GM12878 (cell line): ENCODE results near the gene SPAG17. TPM values are rescaled to one million over a fixed set of nuclear protein-coding genes. Genes with fewer than 3 reads are reported as not detected.

Source experiments
- ATAC-seq: fragments of 200-7000 bp; cut with Tn5 transposase; 3 replicates; pipeline ENCODE4 v1.9.1; 2020; ENCODE audit warnings: mild to moderate bottlenecking, moderate library complexity
- BruUV-seq: library from RNA; stranded (reverse); fragments of 400-500 nt; replicated peaks from 2 replicates; lab custom pipeline; 2021; lab: Mats Ljungman, UMichigan
- CTCF ChIA-PET: fragments of 300-600 bp; sonication (Branson Sonifier 250); formaldehyde crosslinking; extraction: SDS; loops from one replicate; lab custom pipeline; 2021; ENCODE audit warnings: inconsistent platforms; lab: Yijun Ruan, JAX
- POLR2A ChIA-PET: fragments of 350-600 bp; formaldehyde crosslinking; extraction: SDS; loops from one replicate; lab custom pipeline; 2021; ENCODE audit warnings: inconsistent platforms; lab: Charles Lee
- RAD21 ChIA-PET: fragments of 300-600 bp; sonication (Branson Sonifier 250); formaldehyde crosslinking; loops from one replicate; lab custom pipeline; 2023; ENCODE audit warnings: antibody characterized with exemption; ENCODE audit not compliant: unreplicated experiment; lab: Charles Lee
- SMC1A ChIA-PET: fragments of 300-600 bp; sonication (Branson Sonifier 250); formaldehyde crosslinking; loops from one replicate; lab custom pipeline; 2023; ENCODE audit not compliant: unreplicated experiment, uncharacterized antibody; lab: Charles Lee
- DNase-seq: peaks from one replicate; pipeline ENCODE4 v3.0.0-alpha.2; 2011; ENCODE audit warnings: low read depth, low spot score
- FAIRE-seq: peaks from 3 replicates; lab custom pipeline; 2011; peaks lifted over from hg19 to GRCh38; lab: Jason Lieb, UNC
- H2AFZ ChIP-seq: 2 replicates; pipeline ENCODE4 v1.6.0; 2011; ENCODE audit warnings: low read depth, low read length, control low read depth; ENCODE audit not compliant: control insufficient read depth
- H3K27ac ChIP-seq: 2 replicates; pipeline ENCODE4 v1.5.1; 2011; ENCODE audit warnings: control low read depth; ENCODE audit not compliant: control insufficient read depth, insufficient read depth
- H3K27me3 ChIP-seq, 2 experiments: replicated peaks in 1 of 2; 2 replicates each; pipeline versions ENCODE4 v1.6.0 to v1.6.1; 2011; ENCODE audit warnings: low read length in 1 of 2; ENCODE audit not compliant: control insufficient read depth in 2 of 2, insufficient read depth in 2 of 2
- H3K36me3 ChIP-seq, 2 experiments: 2 replicates each; pipeline ENCODE4 v1.5.1; 2011; ENCODE audit warnings: low read length in 1 of 2; ENCODE audit not compliant: control insufficient read depth in 2 of 2, insufficient read depth in 2 of 2
- H3K4me1 ChIP-seq: 2 replicates; pipeline ENCODE4 v1.6.1; 2011; ENCODE audit warnings: mild to moderate bottlenecking, low read length, moderate library complexity, mixed read lengths; ENCODE audit not compliant: control insufficient read depth, insufficient read depth
- H3K4me2 ChIP-seq: 2 replicates; pipeline ENCODE4 v1.6.0; 2011; ENCODE audit warnings: control low read depth; ENCODE audit not compliant: control insufficient read depth, insufficient read depth
- H3K4me3 ChIP-seq: fragments of 200-600 bp; sonication (generic); 2 replicates; pipeline ENCODE4 v1.5.1; 2016
- H3K79me2 ChIP-seq: 2 replicates; pipeline ENCODE4 v1.6.0; 2011; ENCODE audit warnings: low read length; ENCODE audit not compliant: control insufficient read depth, insufficient read depth
- H3K9ac ChIP-seq: 2 replicates; pipeline ENCODE4 v1.8.0; 2011; ENCODE audit warnings: low read length, control low read depth, mixed read lengths; ENCODE audit not compliant: control insufficient read depth, insufficient read depth
- H3K9me3 ChIP-seq: replicated peaks from 3 replicates; pipeline ENCODE4 v1.5.1; 2011; ENCODE audit warnings: mild to moderate bottlenecking, low read length; ENCODE audit not compliant: control insufficient read depth, insufficient read depth
- H4K20me1 ChIP-seq: 2 replicates; pipeline ENCODE4 v1.6.0; 2011; ENCODE audit not compliant: control insufficient read depth, insufficient read depth
- CBX5 ChIP-seq: sonication (generic); IDR thresholded peaks from 2 replicates; pipeline ENCODE4 v1.6.1; 2016; ENCODE audit warnings: low read depth, moderate library complexity, mild to moderate bottlenecking, inconsistent platforms
- CHD2 ChIP-seq: IDR thresholded peaks from 2 replicates; pipeline ENCODE4 v1.6.1; 2011; ENCODE audit warnings: low read depth, low read length, improper control_type of control experiment, borderline replicate concordance
- FOS ChIP-seq: IDR thresholded peaks from 3 replicates; pipeline ENCODE4 v1.6.1; 2011; ENCODE audit warnings: borderline replicate concordance; ENCODE audit not compliant: insufficient read length; ENCODE audit errors: extremely low read depth
- KLF5 ChIP-seq: fragments of 450-650 bp; IDR thresholded peaks from 2 replicates; pipeline ENCODE4 v1.6.1; 2014; ENCODE audit warnings: mild to moderate bottlenecking; ENCODE audit not compliant: partially characterized antibody
- LARP7 ChIP-seq: fragments of 450-650 bp; IDR thresholded peaks from 2 replicates; pipeline ENCODE4 v1.6.1; 2017; ENCODE audit warnings: mild to moderate bottlenecking
- TBL1XR1 ChIP-seq: IDR thresholded peaks from 2 replicates; pipeline ENCODE4 v1.6.1; 2012; ENCODE audit warnings: low read depth, low read length, improper control_type of control experiment
- TCF7 ChIP-seq: IDR thresholded peaks from 2 replicates; pipeline ENCODE4 v1.6.1; 2014; ENCODE audit warnings: antibody characterized with exemption, borderline replicate concordance
- WGBS: methylation state at CpG from one replicate; pipeline ENCODE4 v1.1.6; 2016; ENCODE audit warnings: low lambda C conversion rate; ENCODE audit not compliant: insufficient replicate concordance, insufficient coverage; ENCODE audit errors: missing lambda C conversion rate; 5-methylcytosine and 5-hydroxymethylcytosine counted together
- in situ Hi-C: fragments of 300-500 bp; cut with MboI; formaldehyde crosslinking; loops from 9 replicates; pipeline ENCODE4 v1.14.3; 2018; ENCODE audit warnings: mixed read lengths
- intact Hi-C: fragments of 100-400 bp; cut with micrococcal nuclease; formaldehyde crosslinking; loops from one replicate; pipeline ENCODE4 v1.14.2; 2022; ENCODE audit not compliant: unreplicated experiment
- polyA plus RNA-seq, 11 experiments: library from polyadenylated mRNA; depleted of rRNA in 4 of 11; unstranded in 6 of 11; stranded (reverse) in 5 of 11; fragments of >200 nt; fragmentation: Nextera tagmentation in 4 of 11; fragmentation: Illumina TruSeq in 1 of 11; extraction: Ambion mirVana in 4 of 11; extraction: Trizol in 1 of 11; gene quantifications; 1 replicate in 1 of 11; 2 replicates in 10 of 11; pipeline versions ENCODE4 v1.2.1 to v1.2.3, GENCODE V29; 2011 to 2016; ENCODE audit warnings: inconsistent platforms in 2 of 11, missing spikeins in 2 of 11, low read depth in 1 of 11
- total RNA-seq, 4 experiments: library from RNA; depleted of rRNA in 3 of 4; stranded (reverse); fragments of >200 nt in 3 of 4; fragmentation: Illumina TruSeq in 1 of 4; extraction: Trizol in 1 of 4; gene quantifications; 2 replicates each; pipeline versions ENCODE4 v1.2.1 to v1.2.3, GENCODE V29; 2013 to 2021
- TF ChIP-seq, protein P1 (sequence below): fragments of 450-650 bp; IDR thresholded peaks from 2 replicates; pipeline ENCODE4 v1.6.1; 2016; ENCODE audit warnings: mild to moderate bottlenecking
- TF ChIP-seq, protein P2 (sequence below): IDR thresholded peaks from 2 replicates; pipeline ENCODE4 v1.6.1; 2012; ENCODE audit warnings: low read depth, low read length, improper control_type of control experiment
- TF ChIP-seq, protein P3 (sequence below): fragments of 450-650 bp; IDR thresholded peaks from 2 replicates; pipeline ENCODE4 v1.6.1; 2014; ENCODE audit warnings: mild to moderate bottlenecking
- TF ChIP-seq, protein P4 (sequence below): fragments of 450-650 bp; IDR thresholded peaks from 2 replicates; pipeline ENCODE4 v1.6.1; 2017; ENCODE audit warnings: low read depth, mild to moderate bottlenecking, moderate library complexity
- TF ChIP-seq, protein P5 (sequence below): fragments of 450-650 bp; formaldehyde crosslinking; IDR thresholded peaks from 2 replicates; pipeline ENCODE4 v1.4.0; 2020; ENCODE audit warnings: mild to moderate bottlenecking, moderate library complexity

The SPAG17 gene
- total and polyA plus RNA-seq, 10 of the 15 experiments (the other 5 are each of a cell fraction or from before 2014, with no cell fraction given) = 0.02 to 0.16 (median 0.03) TPM; not detected in 7

DNA sequence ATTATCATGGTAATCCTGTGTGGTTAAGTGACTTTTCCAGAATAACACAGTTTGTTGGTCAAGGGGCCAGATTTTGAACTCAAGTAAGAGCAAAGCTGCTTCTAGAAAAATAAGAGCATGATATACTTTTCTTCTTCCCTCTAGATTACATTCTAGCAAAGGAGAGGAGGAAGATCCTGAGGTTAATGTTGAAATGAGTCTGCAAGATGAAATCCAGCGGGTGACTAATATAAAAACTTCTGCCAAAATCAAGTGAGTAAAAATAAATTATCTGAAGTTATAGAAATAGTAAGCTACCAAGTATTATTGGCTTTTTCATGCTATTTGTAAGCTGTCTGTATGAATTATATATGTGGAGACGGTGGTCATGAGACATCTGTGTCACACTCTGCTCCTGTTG, 242.7 kb downstream of the SPAG17 start:
- Histone ChIP-seq H2AFZ (no peak overlapping the region), H3K36me3 (peaks cover 7 to 30% of the 10 kb centered on the region in 2 experiments), H3K9ac (no peak overlapping the region), H3K27ac (no peak overlapping the region), H3K4me2 (no peak overlapping the region), H3K4me3 (no peak overlapping the region), H3K9me3 (no peaks in the 10 kb centered on the region), H3K79me2 (no peaks in the 10 kb centered on the region), H3K4me1 (no peaks in the 10 kb centered on the region), H4K20me1 (no peaks in the 10 kb centered on the region), H3K27me3 (no peaks in the 10 kb centered on the region)
- WGBS = 98% methylated on average over 2 of the region's 2 CpGs
- ChIA-PET RAD21 (no interaction called here), CTCF (interaction anchor here (1.5 kb wide), 1 partner anchor 9 kb away, joined by 4 read pairs; no protein-coding TSS in a partner anchor), SMC1A (interaction anchor here (0.9 to 1.4 kb wide), 2 partner anchors 9 to 11 kb away, joined by 4 to 5 read pairs; no protein-coding TSS in a partner anchor), POLR2A (no interaction called here)
- in situ Hi-C loops = no loop called here
- BruUV-seq = no TSS peak
- intact Hi-C loops = no loop called here
- ATAC-seq = no peak
- FAIRE-seq = no peak
- no peak for DNase-seq
- no peak for TF ChIP-seq TCF7
- TF ChIP-seq FOS = no peak
- TF ChIP-seq, protein P1, sequence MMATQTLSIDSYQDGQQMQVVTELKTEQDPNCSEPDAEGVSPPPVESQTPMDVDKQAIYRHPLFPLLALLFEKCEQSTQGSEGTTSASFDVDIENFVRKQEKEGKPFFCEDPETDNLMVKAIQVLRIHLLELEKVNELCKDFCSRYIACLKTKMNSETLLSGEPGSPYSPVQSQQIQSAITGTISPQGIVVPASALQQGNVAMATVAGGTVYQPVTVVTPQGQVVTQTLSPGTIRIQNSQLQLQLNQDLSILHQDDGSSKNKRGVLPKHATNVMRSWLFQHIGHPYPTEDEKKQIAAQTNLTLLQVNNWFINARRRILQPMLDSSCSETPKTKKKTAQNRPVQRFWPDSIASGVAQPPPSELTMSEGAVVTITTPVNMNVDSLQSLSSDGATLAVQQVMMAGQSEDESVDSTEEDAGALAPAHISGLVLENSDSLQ = no peak
- TF ChIP-seq, protein P2, sequence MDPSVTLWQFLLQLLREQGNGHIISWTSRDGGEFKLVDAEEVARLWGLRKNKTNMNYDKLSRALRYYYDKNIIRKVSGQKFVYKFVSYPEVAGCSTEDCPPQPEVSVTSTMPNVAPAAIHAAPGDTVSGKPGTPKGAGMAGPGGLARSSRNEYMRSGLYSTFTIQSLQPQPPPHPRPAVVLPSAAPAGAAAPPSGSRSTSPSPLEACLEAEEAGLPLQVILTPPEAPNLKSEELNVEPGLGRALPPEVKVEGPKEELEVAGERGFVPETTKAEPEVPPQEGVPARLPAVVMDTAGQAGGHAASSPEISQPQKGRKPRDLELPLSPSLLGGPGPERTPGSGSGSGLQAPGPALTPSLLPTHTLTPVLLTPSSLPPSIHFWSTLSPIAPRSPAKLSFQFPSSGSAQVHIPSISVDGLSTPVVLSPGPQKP = no peak
- TF ChIP-seq CHD2 = no peak
- TF ChIP-seq, protein P3, sequence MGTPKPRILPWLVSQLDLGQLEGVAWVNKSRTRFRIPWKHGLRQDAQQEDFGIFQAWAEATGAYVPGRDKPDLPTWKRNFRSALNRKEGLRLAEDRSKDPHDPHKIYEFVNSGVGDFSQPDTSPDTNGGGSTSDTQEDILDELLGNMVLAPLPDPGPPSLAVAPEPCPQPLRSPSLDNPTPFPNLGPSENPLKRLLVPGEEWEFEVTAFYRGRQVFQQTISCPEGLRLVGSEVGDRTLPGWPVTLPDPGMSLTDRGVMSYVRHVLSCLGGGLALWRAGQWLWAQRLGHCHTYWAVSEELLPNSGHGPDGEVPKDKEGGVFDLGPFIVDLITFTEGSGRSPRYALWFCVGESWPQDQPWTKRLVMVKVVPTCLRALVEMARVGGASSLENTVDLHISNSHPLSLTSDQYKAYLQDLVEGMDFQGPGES = no peak
- TF ChIP-seq LARP7 = no peak
- TF ChIP-seq, protein P4, sequence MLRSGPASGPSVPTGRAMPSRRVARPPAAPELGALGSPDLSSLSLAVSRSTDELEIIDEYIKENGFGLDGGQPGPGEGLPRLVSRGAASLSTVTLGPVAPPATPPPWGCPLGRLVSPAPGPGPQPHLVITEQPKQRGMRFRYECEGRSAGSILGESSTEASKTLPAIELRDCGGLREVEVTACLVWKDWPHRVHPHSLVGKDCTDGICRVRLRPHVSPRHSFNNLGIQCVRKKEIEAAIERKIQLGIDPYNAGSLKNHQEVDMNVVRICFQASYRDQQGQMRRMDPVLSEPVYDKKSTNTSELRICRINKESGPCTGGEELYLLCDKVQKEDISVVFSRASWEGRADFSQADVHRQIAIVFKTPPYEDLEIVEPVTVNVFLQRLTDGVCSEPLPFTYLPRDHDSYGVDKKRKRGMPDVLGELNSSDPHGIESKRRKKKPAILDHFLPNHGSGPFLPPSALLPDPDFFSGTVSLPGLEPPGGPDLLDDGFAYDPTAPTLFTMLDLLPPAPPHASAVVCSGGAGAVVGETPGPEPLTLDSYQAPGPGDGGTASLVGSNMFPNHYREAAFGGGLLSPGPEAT = no peak
- TF ChIP-seq, protein P5, sequence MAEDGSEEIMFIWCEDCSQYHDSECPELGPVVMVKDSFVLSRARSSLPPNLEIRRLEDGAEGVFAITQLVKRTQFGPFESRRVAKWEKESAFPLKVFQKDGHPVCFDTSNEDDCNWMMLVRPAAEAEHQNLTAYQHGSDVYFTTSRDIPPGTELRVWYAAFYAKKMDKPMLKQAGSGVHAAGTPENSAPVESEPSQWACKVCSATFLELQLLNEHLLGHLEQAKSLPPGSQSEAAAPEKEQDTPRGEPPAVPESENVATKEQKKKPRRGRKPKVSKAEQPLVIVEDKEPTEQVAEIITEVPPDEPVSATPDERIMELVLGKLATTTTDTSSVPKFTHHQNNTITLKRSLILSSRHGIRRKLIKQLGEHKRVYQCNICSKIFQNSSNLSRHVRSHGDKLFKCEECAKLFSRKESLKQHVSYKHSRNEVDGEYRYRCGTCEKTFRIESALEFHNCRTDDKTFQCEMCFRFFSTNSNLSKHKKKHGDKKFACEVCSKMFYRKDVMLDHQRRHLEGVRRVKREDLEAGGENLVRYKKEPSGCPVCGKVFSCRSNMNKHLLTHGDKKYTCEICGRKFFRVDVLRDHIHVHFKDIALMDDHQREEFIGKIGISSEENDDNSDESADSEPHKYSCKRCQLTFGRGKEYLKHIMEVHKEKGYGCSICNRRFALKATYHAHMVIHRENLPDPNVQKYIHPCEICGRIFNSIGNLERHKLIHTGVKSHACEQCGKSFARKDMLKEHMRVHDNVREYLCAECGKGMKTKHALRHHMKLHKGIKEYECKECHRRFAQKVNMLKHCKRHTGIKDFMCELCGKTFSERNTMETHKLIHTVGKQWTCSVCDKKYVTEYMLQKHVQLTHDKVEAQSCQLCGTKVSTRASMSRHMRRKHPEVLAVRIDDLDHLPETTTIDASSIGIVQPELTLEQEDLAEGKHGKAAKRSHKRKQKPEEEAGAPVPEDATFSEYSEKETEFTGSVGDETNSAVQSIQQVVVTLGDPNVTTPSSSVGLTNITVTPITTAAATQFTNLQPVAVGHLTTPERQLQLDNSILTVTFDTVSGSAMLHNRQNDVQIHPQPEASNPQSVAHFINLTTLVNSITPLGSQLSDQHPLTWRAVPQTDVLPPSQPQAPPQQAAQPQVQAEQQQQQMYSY (CRISPR knock-in tag) = no peak
- no peak for TF ChIP-seq CBX5
- TF ChIP-seq TBL1XR1 = no peak
- TF ChIP-seq KLF5 = no peak
